Thyroid gland (tissue), 4 donors: ENCODE measurements around the gene CCKAR.

ENCODE experiments used
- CTCF ChIP-seq, 6 experiments: fragments of 200-600 bp in 3 of 6; fragments of 450-650 bp in 3 of 6; sonication (generic) in 3 of 6; IDR thresholded peaks; one replicate each; pipeline ENCODE4 v1.5.1; 2016 to 2019; ENCODE audit warnings: antibody characterized with exemption in 6 of 6, mild to moderate bottlenecking in 2 of 6, inconsistent platforms in 1 of 6, moderate library complexity in 1 of 6
- POLR2A ChIP-seq, 2 donors: fragments of 450-650 bp; IDR thresholded peaks; one replicate each; pipeline ENCODE4 v1.6.1; 2017; ENCODE audit warnings: antibody characterized with exemption in 2 of 2, mild to moderate bottlenecking in 2 of 2, moderate library complexity in 1 of 2

DNA sequence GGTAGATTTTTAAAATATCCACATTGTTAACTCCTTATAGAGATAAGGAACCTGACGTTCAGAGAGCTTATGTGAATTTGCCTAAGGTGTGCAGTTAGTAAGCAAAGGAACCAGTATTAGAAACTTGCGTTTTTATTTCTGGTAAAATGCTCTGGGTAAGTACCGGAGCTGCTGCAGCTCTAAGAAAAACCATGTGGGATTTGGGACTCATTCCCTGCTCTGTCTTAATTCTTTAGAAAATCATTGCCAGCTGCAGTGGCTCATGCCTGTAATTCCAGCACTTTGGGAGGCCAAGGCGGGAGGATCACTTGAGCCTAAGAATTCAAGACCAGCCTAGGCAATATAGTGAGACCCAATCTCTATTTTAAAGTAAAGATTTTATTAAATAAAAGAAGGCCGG, 5.8 kb downstream of the CCKAR start:
- TF ChIP-seq CTCF (IDR thresholded peaks at IDR 0.05) (no peak), POLR2A (IDR thresholded peaks at IDR 0.05) (no peak)
